Measurements from ENCODE around the gene ZNF568. TPM values are rescaled to one million over a fixed set of nuclear protein-coding genes. Genes with fewer than 3 reads are reported as not detected.
A peak's percentile ranks its signal among the peaks of the same experiment; 100 is the strongest.

The ZNF568 gene
- total RNA-seq, 1 donor from 2014 or later = 12.1 TPM

DNA sequence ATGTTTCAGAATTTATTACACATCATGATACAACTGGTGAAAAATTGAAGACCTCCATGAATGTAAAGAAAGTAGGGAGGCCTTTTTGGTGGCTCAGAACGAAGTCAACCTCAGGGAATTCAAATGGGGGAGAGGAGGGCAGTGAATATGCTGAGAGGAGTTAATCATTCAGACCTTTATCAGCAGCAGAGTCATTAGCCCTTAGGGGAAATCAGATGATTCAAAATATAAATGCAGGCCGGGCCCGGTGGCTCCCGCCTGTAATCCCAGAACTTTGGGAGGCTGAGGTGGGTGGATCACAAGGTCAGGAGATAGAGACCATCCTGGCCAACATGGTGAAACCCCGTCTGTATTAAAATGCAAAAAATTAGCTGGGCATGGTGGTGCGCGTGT, 81.7 kb downstream of the ZNF568 start:
- no peak for DNase-seq (ENCODE audit: low read depth in 2 of 2)

DNA sequence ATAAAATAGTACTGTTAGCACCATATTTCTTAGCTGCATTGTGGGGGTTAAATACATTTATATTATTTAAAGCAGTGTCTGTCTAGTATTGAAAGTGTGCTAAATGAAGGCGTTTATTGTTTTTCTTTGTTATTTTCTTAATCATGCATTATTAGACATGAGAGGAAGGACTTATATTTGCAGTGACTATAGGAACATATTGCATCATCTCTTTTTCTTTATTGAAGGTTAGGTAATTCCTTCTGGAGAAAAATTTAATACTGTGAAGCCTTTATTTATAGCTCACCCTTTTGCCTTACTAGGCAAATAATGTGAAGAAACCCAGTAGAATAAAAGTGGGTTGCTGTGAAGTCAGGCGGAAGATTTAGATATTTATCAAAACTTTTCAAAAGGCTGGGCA, 83.2 kb downstream of the ZNF568 start:
- no peak for DNase-seq (ENCODE audit: low read depth in 2 of 2)

DNA sequence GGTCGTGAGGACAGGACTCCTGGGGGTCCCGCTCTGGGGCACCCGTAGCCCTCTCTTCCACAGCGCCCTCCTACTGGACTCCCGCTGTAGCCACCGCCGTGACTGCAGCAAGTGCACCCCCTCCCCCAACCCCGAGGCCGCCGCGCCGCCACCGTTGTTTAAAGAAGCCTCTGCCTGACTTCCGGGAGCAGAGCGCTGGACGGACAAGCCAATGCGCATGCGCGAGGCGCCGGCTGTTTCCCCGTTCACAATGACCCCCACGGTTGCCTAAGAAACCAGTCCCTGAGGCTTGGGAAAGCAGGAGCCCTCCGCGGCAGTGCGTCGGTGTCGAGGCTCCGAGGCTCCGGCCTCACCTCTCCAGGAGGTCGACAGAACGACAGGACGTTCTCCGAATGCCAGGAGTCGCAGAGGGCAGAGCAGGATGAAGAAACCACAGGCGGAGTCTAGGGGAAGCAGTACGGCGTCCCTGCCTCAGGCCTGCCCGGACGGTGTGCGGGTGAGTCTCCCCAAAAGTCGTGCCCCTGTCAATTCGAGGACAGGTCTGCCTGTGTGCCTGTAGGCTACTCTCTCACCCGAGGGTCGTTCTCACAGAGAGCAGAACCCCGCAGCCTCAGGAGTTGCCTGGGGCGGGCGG, 91.6 kb downstream of the ZNF568 start:
- peak; percentile 12 to 40 for DNase-seq (ENCODE audit: low read depth in 2 of 2)

DNA sequence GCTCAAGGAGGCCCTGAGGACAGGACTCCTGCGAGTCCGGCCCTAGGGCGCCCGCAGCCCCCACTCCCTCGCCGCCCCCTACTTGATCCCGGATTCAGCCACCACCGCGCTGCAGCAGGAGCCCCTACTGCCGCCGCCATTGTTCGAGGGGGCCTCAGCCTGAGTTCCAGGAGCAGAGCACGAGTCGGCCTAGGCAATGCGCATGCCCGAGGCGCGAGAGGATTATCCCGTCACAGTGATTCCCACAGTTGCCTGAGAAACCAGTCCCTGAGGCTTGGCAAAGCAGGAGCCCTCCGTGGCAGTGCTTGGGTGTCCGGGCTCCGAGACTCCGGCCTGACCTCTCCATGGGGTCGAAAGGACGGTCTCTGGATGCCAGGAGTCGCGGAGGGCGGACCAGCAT, 93.7 kb downstream of the ZNF568 start:
- no peak for DNase-seq (ENCODE audit: low read depth in 2 of 2)

DNA sequence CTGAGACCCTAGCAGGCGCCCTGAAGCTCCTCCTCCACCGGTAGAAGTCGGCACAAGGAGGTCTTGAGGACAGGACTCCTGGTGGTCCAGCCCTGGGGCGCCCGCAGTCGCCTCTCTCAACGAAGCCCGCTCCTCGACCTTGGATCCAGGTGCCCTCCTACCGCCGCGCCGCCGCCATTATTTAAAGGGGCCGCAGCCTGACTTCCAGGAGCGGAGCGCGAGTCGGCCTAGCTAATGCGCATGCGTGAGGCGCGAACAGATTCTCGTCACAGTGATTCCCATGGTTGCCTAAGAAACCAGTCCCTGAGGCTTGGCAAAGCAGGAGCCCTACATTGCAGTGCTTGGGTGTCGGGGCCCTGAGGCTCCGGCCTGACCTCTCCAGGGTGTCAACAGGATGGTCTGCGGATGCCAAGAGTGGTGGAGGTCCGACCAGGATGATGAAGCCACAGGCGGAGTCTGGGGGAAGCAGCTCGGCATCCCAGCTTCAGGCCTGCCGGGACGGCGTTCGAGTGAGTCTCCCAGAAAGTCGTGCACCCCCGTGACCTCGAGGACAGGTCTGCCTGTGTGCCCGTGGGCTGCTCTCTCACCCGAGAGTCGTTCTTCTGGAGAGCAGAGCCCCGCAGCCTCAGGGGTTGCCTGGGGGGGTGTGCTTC, 96.1 kb downstream of the ZNF568 start:
- no peak for DNase-seq (ENCODE audit: low read depth in 2 of 2)

DNA sequence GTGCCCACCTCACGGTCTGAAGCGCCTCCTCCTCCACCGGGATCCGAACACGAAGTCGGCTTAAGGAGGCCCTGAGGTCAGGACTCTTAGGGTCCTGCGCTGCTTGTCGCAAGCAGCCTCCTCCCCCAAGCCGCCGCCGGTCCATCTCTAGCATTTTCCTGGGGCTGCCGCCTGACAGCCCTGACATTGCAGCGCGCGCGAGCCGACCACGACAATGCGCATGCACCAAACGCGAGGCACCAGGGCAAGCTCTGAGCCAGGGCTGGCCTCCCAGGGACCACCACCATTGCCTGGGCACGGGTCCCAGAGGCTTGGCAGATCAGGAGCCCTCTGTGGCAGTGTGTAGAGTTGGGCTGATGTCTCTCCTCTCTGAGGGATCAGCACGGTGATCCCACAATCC, 98.3 kb downstream of the ZNF568 start:
- DNase-seq (ENCODE audit: low read depth in 2 of 2) = no peak

DNA sequence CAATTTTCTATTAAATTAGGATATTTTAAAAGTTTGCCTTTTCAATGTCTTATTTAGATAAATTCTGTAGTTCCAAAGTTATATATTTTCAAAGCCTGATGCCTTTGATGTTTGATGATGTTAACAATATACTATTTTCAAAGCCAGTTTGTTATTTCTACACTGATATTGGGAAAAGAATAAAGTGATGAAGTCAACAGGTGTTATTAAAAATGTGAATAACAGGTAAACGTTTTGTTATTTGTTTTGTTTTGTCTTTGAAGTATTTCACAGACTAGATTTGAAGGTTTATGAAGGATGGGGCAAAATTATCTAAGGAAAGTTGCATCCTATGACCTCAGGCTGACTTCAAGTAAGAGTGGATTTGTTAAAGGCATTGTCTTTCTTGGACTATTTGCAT, 129.0 kb downstream of the ZNF568 start:
- no peak for DNase-seq (ENCODE audit: low read depth in 2 of 2)

Other genes starting within 250 kb of the ZNF568 start
- 5.2 and 9.1 TPM in 2 replicates for gene ZNF461, start 249.5 kb upstream of the ZNF568 start, total RNA-seq
- gene ZNF567, start 228.7 kb upstream of the ZNF568 start, total RNA-seq = 3.7 and 5.0 TPM in 2 replicates
- gene ZNF850, start 143.5 kb upstream of the ZNF568 start, total RNA-seq = 2.4 and 3.0 TPM in 2 replicates
- gene ZNF790, start 77.9 kb upstream of the ZNF568 start, total RNA-seq = 5.7 and 10.5 TPM in 2 replicates
- 2.8 and 6.3 TPM in 2 replicates for gene ZNF345, start 65.5 kb upstream of the ZNF568 start, total RNA-seq
- 1.1 and 1.4 TPM in 2 replicates for gene ZNF829, start within 50 bp of the ZNF568 start, total RNA-seq
- gene ZNF420, start 162.1 kb downstream of the ZNF568 start, total RNA-seq = 5.7 and 11.3 TPM in 2 replicates